Panc1 (cell line): ENCODE data around the gene DRD4. TPM values are rescaled to one million over a fixed set of nuclear protein-coding genes. Genes with fewer than 3 reads are reported as not detected.

Experiments
- ATAC-seq: fragments of 200-7000 bp; cut with Tn5 transposase; 2 replicates; pipeline ENCODE4 v1.9.1; 2020; ENCODE audit warnings: mild to moderate bottlenecking, moderate library complexity
- BruUV-seq: library from RNA; stranded (reverse); fragments of 400-500 nt; replicated peaks from 2 replicates; lab custom pipeline; 2021; lab: Mats Ljungman, UMichigan
- CTCF ChIA-PET: fragments of 300-600 bp; sonication (Branson Sonifier 250); formaldehyde crosslinking; loops from one replicate; lab custom pipeline; 2022; ENCODE audit warnings: antibody characterized with exemption; lab: Charles Lee
- POLR2A ChIA-PET: fragments of 300-600 bp; sonication (Branson Sonifier 250); formaldehyde crosslinking; loops from one replicate; lab custom pipeline; 2022; ENCODE audit warnings: antibody characterized with exemption; lab: Charles Lee
- DNase-seq: peaks from one replicate; pipeline ENCODE4 v3.0.0-alpha.2; 2010; ENCODE audit warnings: low read depth, low spot score
- H3K27ac ChIP-seq: 2 replicates; pipeline ENCODE4 v1.5.1; 2011; ENCODE audit warnings: mild to moderate bottlenecking, low read length, inconsistent platforms
- H3K27me3 ChIP-seq: fragments of 200-500 bp; sonication (Bioruptor generic); 2 replicates; pipeline ENCODE4 v1.6.0; 2014; ENCODE audit warnings: low read length, inconsistent platforms; ENCODE audit not compliant: control insufficient read depth, insufficient read depth
- H3K36me3 ChIP-seq: fragments of 200-500 bp; sonication (Bioruptor generic); 2 replicates; pipeline ENCODE4 v1.5.1; 2014; ENCODE audit warnings: inconsistent platforms, mild to moderate bottlenecking, low read length, moderate library complexity; ENCODE audit not compliant: control insufficient read depth, insufficient read depth
- H3K4me1 ChIP-seq: 2 replicates; pipeline ENCODE4 v1.5.1; 2011; ENCODE audit warnings: inconsistent platforms, mild to moderate bottlenecking, low read length, moderate library complexity; ENCODE audit not compliant: control insufficient read depth, insufficient read depth
- H3K4me3 ChIP-seq, 2 experiments: 2 replicates each; pipeline ENCODE4 v1.5.1; 2011 to 2012; ENCODE audit warnings: low read depth in 2 of 2, low read length in 2 of 2, mild to moderate bottlenecking in 2 of 2, inconsistent platforms in 1 of 2, moderate library complexity in 1 of 2
- H3K9me3 ChIP-seq: fragments of 200-500 bp; sonication (Bioruptor generic); 2 replicates; pipeline ENCODE4 v1.5.1; 2014; ENCODE audit warnings: low read depth, mild to moderate bottlenecking, inconsistent platforms, low read length, moderate library complexity; ENCODE audit not compliant: control insufficient read depth, insufficient read depth
- CTCF ChIP-seq: fragments of 450-650 bp; IDR thresholded peaks from 2 replicates; pipeline ENCODE4 v1.5.1; 2017; ENCODE audit warnings: mild to moderate bottlenecking
- POLR2AphosphoS5 ChIP-seq: IDR thresholded peaks from 2 replicates; pipeline ENCODE4 v1.6.1; 2012; ENCODE audit warnings: mild to moderate bottlenecking, low read depth, low read length, moderate library complexity
- REST ChIP-seq, 2 experiments: IDR thresholded peaks; 2 replicates each; pipeline ENCODE4 v1.6.1; 2011 to 2012; ENCODE audit warnings: low read depth in 2 of 2, control low read depth in 1 of 2, low read length in 1 of 2, mild to moderate bottlenecking in 1 of 2, moderate library complexity in 1 of 2; ENCODE audit not compliant: insufficient read depth in 1 of 2
- SIN3A ChIP-seq: IDR thresholded peaks from 2 replicates; pipeline ENCODE4 v1.6.1; 2012; ENCODE audit warnings: low read depth, mild to moderate bottlenecking, low read length, moderate library complexity, borderline replicate concordance; ENCODE audit not compliant: insufficient read depth
- TCF7L2 ChIP-seq: IDR thresholded peaks from 2 replicates; pipeline ENCODE4 v1.6.1; 2011; ENCODE audit warnings: mild to moderate bottlenecking, low read depth, low read length, inconsistent platforms
- in situ Hi-C: cut with HindIII; loops from 2 replicates; pipeline ENCODE4 v1.10.0; 2016; ENCODE audit warnings: low sequenced_read_pairs, low pct_unique_long_range_greater_than_20kb
- intact Hi-C: fragments of 100-400 bp; cut with micrococcal nuclease; formaldehyde crosslinking; loops from one replicate; pipeline ENCODE4 v1.10.0; 2022; ENCODE audit not compliant: unreplicated experiment
- total RNA-seq: library from RNA; stranded (reverse); gene quantifications from one replicate; pipeline ENCODE4 v1.2.1, GENCODE V29; 2021; ENCODE audit not compliant: unreplicated experiment

The DRD4 gene
- total RNA-seq, 1 experiment from 2014 or later, result 0.95 TPM

GRCh38 chr11:680970-681369, 43.9 kb downstream of the DRD4 start:
- BruUV-seq, result no TSS peak
- Histone ChIP-seq H3K27ac (no peak overlapping the region), H3K9me3 (no peaks in the 10 kb centered on the region), H3K4me3 (no peak overlapping the region), H3K27me3 (no peaks in the 10 kb centered on the region), H3K36me3 (peaks cover 12% of the 10 kb centered on the region), H3K4me1 (no peaks in the 10 kb centered on the region)
- TF ChIP-seq CTCF (no peak), SIN3A (no peak), POLR2AphosphoS5 (no peak), TCF7L2 (no peak), REST (IDR thresholded peaks at IDR 0.05; ENCODE audit: insufficient read depth in 1 of 2, low read depth in 2 of 2, low read length in 1 of 2) (no peak)
- ChIA-PET CTCF (no interaction called here), POLR2A (interaction anchor here (0.6 kb wide), 1 partner anchor 105 kb away, joined by 5 read pairs; no protein-coding TSS in a partner anchor)
- ATAC-seq, result no peak
- DNase-seq, result no peak
- intact Hi-C loops, result no loop called here
- in situ Hi-C loops, result no loop called here

GRCh38 chr11:686451-687243, 49.6 kb downstream of the DRD4 start:
- no peaks in the 10 kb centered on the region for H3K9me3 ChIP-seq
- H3K4me1 ChIP-seq, result peaks cover 9% of the 10 kb centered on the region; the same call in 1 of the 2 replicates
- TF ChIP-seq REST (IDR thresholded peaks at IDR 0.05; ENCODE audit: insufficient read depth in 1 of 2, low read depth in 2 of 2, low read length in 1 of 2) (no peak), CTCF (no peak), SIN3A (no peak), POLR2AphosphoS5 (no peak), TCF7L2 (no peak)
- no peak; the same call in 1 of the 2 replicates for ATAC-seq
- in situ Hi-C loops, result no loop called here
- intact Hi-C loops, result no loop called here
- no peak for DNase-seq
- no peaks in the 10 kb centered on the region for H3K27me3 ChIP-seq
- no TSS peak for BruUV-seq
- ChIA-PET CTCF (no interaction called here), POLR2A (no interaction called here)
- H3K4me3 ChIP-seq, result no peak overlapping the region
- no peak overlapping the region for H3K27ac ChIP-seq
- H3K36me3 ChIP-seq, result peaks cover 12% of the 10 kb centered on the region; the same call in 1 of the 2 replicates
